ENCODE data around the gene HPCAL1. TPM values are rescaled to one million over a fixed set of nuclear protein-coding genes. Genes with fewer than 3 reads are reported as not detected.
"Not testable (repeated sequence)": the region's sequence is repeated elsewhere in the genome, so short reads cannot be mapped to it uniquely, and the experiment has no call there.

Gene HPCAL1
- total RNA-seq, 2 donors from 2014 or later = 44.2 TPM

GRCh38 chr2:10449838-10450691 lies 147.4 kb downstream of the HPCAL1 start:
- H3K4me1 Mint-ChIP-seq = peaks cover 14% of the 10 kb centered on the region
- H3K27ac Mint-ChIP-seq = peak overlapping the region; percentile 34
- ATAC-seq (no peak), DNase-seq (no peak)
- no peaks in the 10 kb centered on the region for H3K27me3 Mint-ChIP-seq
- H3K4me3 Mint-ChIP-seq = peak overlapping the region; percentile 77
- no peaks in the 10 kb centered on the region for H3K36me3 Mint-ChIP-seq (ENCODE audit: low read depth)
- no peaks in the 10 kb centered on the region for H3K9me3 ChIP-seq (ENCODE audit: control insufficient read depth, low read length, poor library complexity, severe bottlenecking)

GRCh38 chr2:10451819-10452218 lies 149.1 kb downstream of the HPCAL1 start:
- no peaks in the 10 kb centered on the region for H3K36me3 Mint-ChIP-seq (ENCODE audit: low read depth)
- peaks cover 17% of the 10 kb centered on the region for H3K4me1 Mint-ChIP-seq
- ATAC-seq (no peak), DNase-seq (no peak)
- H3K9me3 ChIP-seq (ENCODE audit: control insufficient read depth, low read length, poor library complexity, severe bottlenecking) = no peaks in the 10 kb centered on the region
- no peaks in the 10 kb centered on the region for H3K27me3 Mint-ChIP-seq
- H3K27ac Mint-ChIP-seq = no peak overlapping the region
- H3K4me3 Mint-ChIP-seq = no peak overlapping the region

- no peaks in the 10 kb centered on the region for H3K27me3 Mint-ChIP-seq
- no peak for ATAC-seq
- DNase-seq = no peak
- no peak overlapping the region for H3K4me3 Mint-ChIP-seq
- no peak overlapping the region for H3K27ac Mint-ChIP-seq
- H3K36me3 Mint-ChIP-seq (ENCODE audit: low read depth) = no peaks in the 10 kb centered on the region
- H3K9me3 ChIP-seq (ENCODE audit: control insufficient read depth, low read length, poor library complexity, severe bottlenecking) = no peaks in the 10 kb centered on the region
- H3K4me1 Mint-ChIP-seq = peaks cover 13% of the 10 kb centered on the region
Observed at GRCh38 chr2:10452312-10452711, 149.6 kb downstream of the HPCAL1 start.

- no peak for DNase-seq
- ATAC-seq = no peak
- Mint-ChIP-seq H3K27ac (no peak overlapping the region), H3K4me1 (peaks cover 11% of the 10 kb centered on the region), H3K36me3 (ENCODE audit: low read depth) (no peaks in the 10 kb centered on the region), H3K27me3 (no peaks in the 10 kb centered on the region), H3K4me3 (no peak overlapping the region)
- H3K9me3 ChIP-seq (ENCODE audit: control insufficient read depth, low read length, poor library complexity, severe bottlenecking) = no peaks in the 10 kb centered on the region
Observed at GRCh38 chr2:10452956-10453904, 150.5 kb downstream of the HPCAL1 start.

GRCh38 chr2:10453905-10454298 lies 151.2 kb downstream of the HPCAL1 start:
- Mint-ChIP-seq H3K27ac (no peak overlapping the region), H3K27me3 (peaks cover 4% of the 10 kb centered on the region), H3K4me1 (peaks cover 11% of the 10 kb centered on the region), H3K4me3 (no peak overlapping the region), H3K36me3 (ENCODE audit: low read depth) (no peaks in the 10 kb centered on the region)
- no peaks in the 10 kb centered on the region for H3K9me3 ChIP-seq (ENCODE audit: control insufficient read depth, low read length, poor library complexity, severe bottlenecking)
- ATAC-seq (no peak), DNase-seq (no peak)

GRCh38 chr2:10454505-10454904 lies 151.8 kb downstream of the HPCAL1 start:
- no peaks in the 10 kb centered on the region for H3K9me3 ChIP-seq (ENCODE audit: control insufficient read depth, low read length, poor library complexity, severe bottlenecking)
- Mint-ChIP-seq H3K4me3 (no peak overlapping the region), H3K27me3 (peaks cover 8% of the 10 kb centered on the region), H3K27ac (no peak overlapping the region), H3K4me1 (peaks cover 8% of the 10 kb centered on the region), H3K36me3 (ENCODE audit: low read depth) (no peaks in the 10 kb centered on the region)
- DNase-seq (no peak), ATAC-seq (no peak)

GRCh38 chr2:10457195-10457594 lies 154.5 kb downstream of the HPCAL1 start:
- not testable (repeated sequence) for H3K4me3 Mint-ChIP-seq; H3K4me1 Mint-ChIP-seq; H3K36me3 Mint-ChIP-seq (ENCODE audit: low read depth); DNase-seq; H3K27ac Mint-ChIP-seq; ATAC-seq; H3K9me3 ChIP-seq (ENCODE audit: control insufficient read depth, low read length, poor library complexity, severe bottlenecking)
- H3K27me3 Mint-ChIP-seq = peaks cover 19% of the 10 kb centered on the region

- H3K9me3 ChIP-seq (ENCODE audit: control insufficient read depth, low read length, poor library complexity, severe bottlenecking) = no peaks in the 10 kb centered on the region
- ATAC-seq = no peak
- Mint-ChIP-seq H3K27me3 (peaks cover 24% of the 10 kb centered on the region), H3K36me3 (ENCODE audit: low read depth) (no peaks in the 10 kb centered on the region), H3K27ac (no peak overlapping the region), H3K4me1 (peaks cover 3% of the 10 kb centered on the region), H3K4me3 (no peak overlapping the region)
- DNase-seq = no peak
Observed at GRCh38 chr2:10457846-10458598, 155.3 kb downstream of the HPCAL1 start.

- no peak overlapping the region for H3K4me3 Mint-ChIP-seq
- no peaks in the 10 kb centered on the region for H3K36me3 Mint-ChIP-seq (ENCODE audit: low read depth)
- ATAC-seq = no peak
- H3K9me3 ChIP-seq (ENCODE audit: control insufficient read depth, low read length, poor library complexity, severe bottlenecking) = no peaks in the 10 kb centered on the region
- no peak for DNase-seq
- H3K4me1 Mint-ChIP-seq = peaks cover 3% of the 10 kb centered on the region
- no peak overlapping the region for H3K27ac Mint-ChIP-seq
- H3K27me3 Mint-ChIP-seq = peaks cover 24% of the 10 kb centered on the region
Observed at GRCh38 chr2:10460366-10460796, 157.7 kb downstream of the HPCAL1 start.

GRCh38 chr2:10462178-10463083 lies 159.7 kb downstream of the HPCAL1 start:
- no peak overlapping the region for H3K4me3 Mint-ChIP-seq
- no peaks in the 10 kb centered on the region for H3K4me1 Mint-ChIP-seq
- peaks cover 28% of the 10 kb centered on the region for H3K27me3 Mint-ChIP-seq
- H3K9me3 ChIP-seq (ENCODE audit: control insufficient read depth, low read length, poor library complexity, severe bottlenecking) = no peaks in the 10 kb centered on the region
- DNase-seq = no peak
- ATAC-seq = no peak
- H3K36me3 Mint-ChIP-seq (ENCODE audit: low read depth) = no peaks in the 10 kb centered on the region
- no peak overlapping the region for H3K27ac Mint-ChIP-seq

- no peaks in the 10 kb centered on the region for H3K36me3 Mint-ChIP-seq (ENCODE audit: low read depth)
- no peak for ATAC-seq
- H3K4me3 Mint-ChIP-seq = no peak overlapping the region
- no peaks in the 10 kb centered on the region for H3K9me3 ChIP-seq (ENCODE audit: control insufficient read depth, low read length, poor library complexity, severe bottlenecking)
- no peak for DNase-seq
- H3K4me1 Mint-ChIP-seq = peaks cover 2% of the 10 kb centered on the region
- H3K27ac Mint-ChIP-seq = no peak overlapping the region
- H3K27me3 Mint-ChIP-seq = peaks cover 22% of the 10 kb centered on the region
Observed at GRCh38 chr2:10465910-10466309, 163.2 kb downstream of the HPCAL1 start.

GRCh38 chr2:10466801-10467200 lies 164.1 kb downstream of the HPCAL1 start:
- Mint-ChIP-seq H3K36me3 (ENCODE audit: low read depth) (no peaks in the 10 kb centered on the region), H3K27ac (no peak overlapping the region), H3K4me1 (peaks cover 2% of the 10 kb centered on the region), H3K27me3 (peaks cover 19% of the 10 kb centered on the region), H3K4me3 (no peak overlapping the region)
- DNase-seq = no peak
- ATAC-seq = no peak
- no peaks in the 10 kb centered on the region for H3K9me3 ChIP-seq (ENCODE audit: control insufficient read depth, low read length, poor library complexity, severe bottlenecking)

Data from T-helper 17 cell (primary cell).